ENCODE data around the gene NPLOC4. TPM values are rescaled to one million over a fixed set of nuclear protein-coding genes. Genes with fewer than 3 reads are reported as not detected.

Gene NPLOC4
- polyA plus RNA-seq, 1 experiment = 108 TPM

DNA sequence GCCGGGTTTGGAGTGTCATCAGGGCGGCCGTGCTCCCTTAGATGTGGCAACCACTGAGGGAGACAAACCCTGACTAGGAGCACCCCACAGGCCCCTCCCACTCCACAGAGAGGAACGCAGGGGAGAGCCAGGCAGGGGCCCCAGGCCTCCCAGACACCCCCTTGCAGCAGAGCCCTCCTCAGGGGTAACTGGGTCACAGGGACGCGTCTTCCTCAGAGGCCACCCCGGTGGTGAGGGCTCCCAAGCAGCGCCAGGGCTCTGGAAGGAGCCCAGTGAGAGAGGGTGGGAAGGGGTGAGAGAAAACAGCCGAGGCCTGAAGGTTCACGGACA, 97.4 kb downstream of the NPLOC4 start:
- TF ChIP-seq, protein P1, sequence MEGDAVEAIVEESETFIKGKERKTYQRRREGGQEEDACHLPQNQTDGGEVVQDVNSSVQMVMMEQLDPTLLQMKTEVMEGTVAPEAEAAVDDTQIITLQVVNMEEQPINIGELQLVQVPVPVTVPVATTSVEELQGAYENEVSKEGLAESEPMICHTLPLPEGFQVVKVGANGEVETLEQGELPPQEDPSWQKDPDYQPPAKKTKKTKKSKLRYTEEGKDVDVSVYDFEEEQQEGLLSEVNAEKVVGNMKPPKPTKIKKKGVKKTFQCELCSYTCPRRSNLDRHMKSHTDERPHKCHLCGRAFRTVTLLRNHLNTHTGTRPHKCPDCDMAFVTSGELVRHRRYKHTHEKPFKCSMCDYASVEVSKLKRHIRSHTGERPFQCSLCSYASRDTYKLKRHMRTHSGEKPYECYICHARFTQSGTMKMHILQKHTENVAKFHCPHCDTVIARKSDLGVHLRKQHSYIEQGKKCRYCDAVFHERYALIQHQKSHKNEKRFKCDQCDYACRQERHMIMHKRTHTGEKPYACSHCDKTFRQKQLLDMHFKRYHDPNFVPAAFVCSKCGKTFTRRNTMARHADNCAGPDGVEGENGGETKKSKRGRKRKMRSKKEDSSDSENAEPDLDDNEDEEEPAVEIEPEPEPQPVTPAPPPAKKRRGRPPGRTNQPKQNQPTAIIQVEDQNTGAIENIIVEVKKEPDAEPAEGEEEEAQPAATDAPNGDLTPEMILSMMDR (IDR thresholded peaks at IDR 0.05; ENCODE audit: insufficient read depth, low read depth, low read length) = no peak
- CTCF ChIA-PET = interaction anchor here (1.3 to 3.1 kb wide), 2 partner anchors 61 to 62 kb away, joined by 3 to 12 read pairs; no protein-coding TSS in a partner anchor
- H3K4me3 ChIP-seq (ENCODE audit: low read depth, low read length) = no peak overlapping the region
- peaks cover 2% of the 10 kb centered on the region; the same call in 1 of the 2 replicates for H3K27me3 ChIP-seq (ENCODE audit: control insufficient read depth, insufficient read depth, low read length)
- POLR2A ChIA-PET = no interaction called here
- peaks cover 29% of the 10 kb centered on the region for H3K36me3 ChIP-seq (ENCODE audit: control insufficient read depth, insufficient read depth, low read length)
- DNase-seq (ENCODE audit: low read depth) = no peak

DNA sequence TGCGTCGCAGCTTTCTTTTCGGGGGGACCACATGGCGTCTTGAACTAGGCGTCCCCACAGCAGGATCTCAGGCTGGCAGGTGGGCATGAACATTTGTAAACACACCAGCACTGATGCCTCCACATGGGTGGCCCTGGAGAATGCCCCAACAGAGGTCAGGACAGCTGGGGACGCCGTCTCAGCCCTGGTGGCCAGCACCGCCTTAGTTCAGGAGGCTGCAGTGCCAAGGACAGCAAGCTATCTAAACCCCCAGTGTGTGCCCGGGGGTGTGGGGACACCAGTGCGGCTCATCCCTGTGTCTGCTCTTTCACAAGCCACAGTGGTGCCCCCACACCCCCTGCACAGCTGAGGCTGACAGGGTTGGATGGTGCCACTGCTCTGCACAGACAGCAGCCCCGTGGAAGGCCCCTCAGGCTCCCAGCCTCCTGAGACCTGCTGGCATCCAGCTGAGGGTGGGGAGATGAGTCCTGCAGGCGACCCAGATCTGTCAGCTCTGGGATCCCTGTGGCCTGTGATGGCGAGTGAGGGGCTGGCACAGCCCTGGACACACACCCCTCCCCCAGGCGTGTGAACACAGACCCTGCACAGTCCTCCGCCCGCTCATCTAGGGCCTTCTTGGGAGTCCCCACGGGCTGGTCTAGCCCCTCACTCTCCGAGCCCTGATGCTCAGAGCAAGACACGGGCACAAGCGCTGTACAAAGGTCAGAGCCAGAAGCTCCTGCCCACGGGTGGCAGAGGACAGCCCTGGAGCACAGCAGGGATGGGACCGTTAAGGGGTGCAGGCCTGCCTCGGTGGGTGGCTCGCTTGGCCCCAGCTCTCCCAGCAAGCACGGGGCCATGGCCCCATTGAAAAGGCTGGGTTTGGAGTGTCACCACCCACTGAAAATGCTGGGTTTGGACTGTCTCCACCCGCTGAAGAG, 98.0 kb downstream of the NPLOC4 start:
- peaks cover 2% of the 10 kb centered on the region; the same call in 1 of the 2 replicates for H3K27me3 ChIP-seq (ENCODE audit: control insufficient read depth, insufficient read depth, low read length)
- TF ChIP-seq, protein P1 (IDR thresholded peaks at IDR 0.05; ENCODE audit: insufficient read depth, low read depth, low read length) = no peak
- no peak overlapping the region for H3K4me3 ChIP-seq (ENCODE audit: low read depth, low read length)
- ChIA-PET POLR2A (no interaction called here), CTCF (interaction anchor here (1.7 to 3.1 kb wide), 2 partner anchors 12 to 62 kb away, joined by 6 to 12 read pairs; no protein-coding TSS in a partner anchor)
- peaks cover 25% of the 10 kb centered on the region for H3K36me3 ChIP-seq (ENCODE audit: control insufficient read depth, insufficient read depth, low read length)
- no peak for DNase-seq (ENCODE audit: low read depth)

DNA sequence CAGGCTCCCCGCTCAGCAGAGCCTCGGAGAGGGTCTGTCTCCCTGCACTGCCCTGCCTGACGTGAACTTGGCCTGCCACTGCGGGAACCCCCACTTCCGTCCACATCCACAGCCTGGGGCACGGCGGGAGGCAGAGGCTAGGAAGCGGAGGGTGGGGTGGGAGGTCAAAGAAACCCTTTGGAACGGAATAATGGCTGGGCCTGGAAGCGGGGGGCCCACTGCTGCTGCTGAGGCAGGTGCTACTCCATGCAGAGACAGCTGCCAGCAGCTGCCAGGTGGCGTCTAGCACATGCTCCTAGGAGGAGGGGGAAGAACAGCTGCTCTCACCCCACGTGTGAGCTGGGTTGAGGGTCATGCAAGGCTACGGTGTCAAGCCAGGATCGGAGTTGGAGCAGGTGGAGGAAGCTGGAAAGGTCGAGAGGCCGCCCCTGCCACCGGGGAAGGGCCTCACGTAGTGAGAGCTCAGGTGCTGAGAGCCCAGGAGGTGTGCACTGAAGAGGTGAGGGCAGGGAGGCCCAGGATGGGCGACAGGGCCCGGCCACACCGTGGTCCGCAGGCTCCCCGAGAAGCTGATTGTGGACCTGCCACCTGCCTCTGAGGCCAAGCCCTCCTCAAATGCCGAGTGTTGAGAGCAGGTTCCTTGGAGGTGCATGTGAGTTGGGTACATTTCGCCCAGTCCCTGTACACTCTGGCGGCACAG, 98.9 kb downstream of the NPLOC4 start:
- ChIA-PET POLR2A (no interaction called here), CTCF (interaction anchor here (1.1 to 3.1 kb wide), 3 partner anchors 13 to 63 kb away, joined by 3 to 12 read pairs (median 6); no protein-coding TSS in a partner anchor)
- H3K36me3 ChIP-seq (ENCODE audit: control insufficient read depth, insufficient read depth, low read length) = peaks cover 17% of the 10 kb centered on the region
- H3K27me3 ChIP-seq (ENCODE audit: control insufficient read depth, insufficient read depth, low read length) = peaks cover 2% of the 10 kb centered on the region; the same call in 1 of the 2 replicates
- DNase-seq (ENCODE audit: low read depth) = no peak
- TF ChIP-seq, protein P1 (IDR thresholded peaks at IDR 0.05; ENCODE audit: insufficient read depth, low read depth, low read length) = no peak
- no peak overlapping the region for H3K4me3 ChIP-seq (ENCODE audit: low read depth, low read length)

DNA sequence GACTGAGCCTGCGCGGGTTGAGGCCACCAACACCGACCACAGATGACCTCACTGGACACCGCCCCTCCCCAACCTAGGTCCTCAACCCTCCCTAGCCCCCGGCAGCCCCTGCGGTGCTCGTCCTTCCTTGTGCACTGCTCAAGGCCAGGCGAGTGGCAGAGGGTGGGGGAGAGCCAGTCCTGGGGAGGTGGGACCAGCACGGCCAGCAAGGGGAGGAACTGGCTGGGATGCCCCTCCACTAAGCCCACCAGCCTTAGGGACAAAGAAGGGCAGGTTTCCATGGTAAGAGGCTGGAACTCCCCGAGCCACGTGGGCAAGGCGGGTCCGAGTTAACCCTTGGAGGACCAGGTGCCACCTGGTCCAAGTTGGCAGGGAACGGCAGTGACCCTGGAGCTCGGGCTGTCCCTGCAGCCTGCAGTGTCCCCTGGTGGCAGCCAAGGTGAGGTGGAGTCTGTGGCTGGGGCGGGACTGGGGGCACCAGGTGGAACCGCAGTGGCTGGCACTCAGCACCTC, 99.5 kb downstream of the NPLOC4 start:
- Histone ChIP-seq H3K27me3 (ENCODE audit: control insufficient read depth, insufficient read depth, low read length) (peaks cover 2% of the 10 kb centered on the region; the same call in 1 of the 2 replicates), H3K4me3 (ENCODE audit: low read depth, low read length) (no peak overlapping the region), H3K36me3 (ENCODE audit: control insufficient read depth, insufficient read depth, low read length) (peaks cover 15% of the 10 kb centered on the region)
- DNase-seq (ENCODE audit: low read depth) = no peak
- ChIA-PET POLR2A (no interaction called here), CTCF (interaction anchor here (1.1 to 3.1 kb wide), 3 partner anchors 14 to 64 kb away, joined by 3 to 12 read pairs (median 6); no protein-coding TSS in a partner anchor)
- TF ChIP-seq, protein P1 (IDR thresholded peaks at IDR 0.05; ENCODE audit: insufficient read depth, low read depth, low read length) = peak; percentile 60
